ENCODE data around the gene MYO3B.

- TF ChIP-seq EZH2phosphoT487 (IDR thresholded peaks at IDR 0.05; ENCODE audit: low read depth): no peak
- TF ChIP-seq, protein P1, sequence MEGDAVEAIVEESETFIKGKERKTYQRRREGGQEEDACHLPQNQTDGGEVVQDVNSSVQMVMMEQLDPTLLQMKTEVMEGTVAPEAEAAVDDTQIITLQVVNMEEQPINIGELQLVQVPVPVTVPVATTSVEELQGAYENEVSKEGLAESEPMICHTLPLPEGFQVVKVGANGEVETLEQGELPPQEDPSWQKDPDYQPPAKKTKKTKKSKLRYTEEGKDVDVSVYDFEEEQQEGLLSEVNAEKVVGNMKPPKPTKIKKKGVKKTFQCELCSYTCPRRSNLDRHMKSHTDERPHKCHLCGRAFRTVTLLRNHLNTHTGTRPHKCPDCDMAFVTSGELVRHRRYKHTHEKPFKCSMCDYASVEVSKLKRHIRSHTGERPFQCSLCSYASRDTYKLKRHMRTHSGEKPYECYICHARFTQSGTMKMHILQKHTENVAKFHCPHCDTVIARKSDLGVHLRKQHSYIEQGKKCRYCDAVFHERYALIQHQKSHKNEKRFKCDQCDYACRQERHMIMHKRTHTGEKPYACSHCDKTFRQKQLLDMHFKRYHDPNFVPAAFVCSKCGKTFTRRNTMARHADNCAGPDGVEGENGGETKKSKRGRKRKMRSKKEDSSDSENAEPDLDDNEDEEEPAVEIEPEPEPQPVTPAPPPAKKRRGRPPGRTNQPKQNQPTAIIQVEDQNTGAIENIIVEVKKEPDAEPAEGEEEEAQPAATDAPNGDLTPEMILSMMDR (IDR thresholded peaks at IDR 0.05; ENCODE audit: low read depth, low read length): no peak
Observed at GRCh38 chr2:170586571-170587095, 408.7 kb downstream of the MYO3B start.
